ENCODE data around the gene SLC5A10. TPM values are rescaled to one million over a fixed set of nuclear protein-coding genes. Genes with fewer than 3 reads are reported as not detected.

SLC5A10 gene
- total RNA-seq, 2 experiments from 2014 or later, result not detected

DNA sequence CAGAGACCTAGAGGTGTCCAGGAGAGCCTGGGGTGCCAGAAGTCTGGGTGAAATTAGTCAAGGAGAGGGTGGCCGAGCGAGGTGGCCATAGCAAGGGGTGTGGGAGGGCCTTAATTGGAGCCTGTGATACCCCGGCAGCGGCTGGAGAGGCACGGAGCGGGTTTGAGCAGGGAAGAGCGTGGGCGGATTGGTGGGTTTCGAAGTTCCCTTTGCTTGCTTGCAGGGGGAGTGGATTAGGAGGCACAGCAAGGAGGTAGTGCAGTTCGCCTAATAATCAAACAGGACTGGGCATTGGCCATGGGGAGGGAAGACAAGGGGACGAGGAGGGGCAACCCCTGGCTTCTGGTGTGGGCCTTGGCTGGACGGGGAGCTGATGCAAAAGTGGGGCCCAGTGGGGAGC lies 58.0 kb downstream of the SLC5A10 start:
- Mint-ChIP-seq H3K4me3 (no peak overlapping the region), H3K36me3 (ENCODE audit: low read depth) (no peaks in the 10 kb centered on the region), H3K27ac (no peak overlapping the region), H3K9me3 (peaks cover 3% of the 10 kb centered on the region), H3K27me3 (no peaks in the 10 kb centered on the region), H3K4me1 (ENCODE audit: low read depth) (no peaks in the 10 kb centered on the region)
- TF ChIP-seq, protein P1, sequence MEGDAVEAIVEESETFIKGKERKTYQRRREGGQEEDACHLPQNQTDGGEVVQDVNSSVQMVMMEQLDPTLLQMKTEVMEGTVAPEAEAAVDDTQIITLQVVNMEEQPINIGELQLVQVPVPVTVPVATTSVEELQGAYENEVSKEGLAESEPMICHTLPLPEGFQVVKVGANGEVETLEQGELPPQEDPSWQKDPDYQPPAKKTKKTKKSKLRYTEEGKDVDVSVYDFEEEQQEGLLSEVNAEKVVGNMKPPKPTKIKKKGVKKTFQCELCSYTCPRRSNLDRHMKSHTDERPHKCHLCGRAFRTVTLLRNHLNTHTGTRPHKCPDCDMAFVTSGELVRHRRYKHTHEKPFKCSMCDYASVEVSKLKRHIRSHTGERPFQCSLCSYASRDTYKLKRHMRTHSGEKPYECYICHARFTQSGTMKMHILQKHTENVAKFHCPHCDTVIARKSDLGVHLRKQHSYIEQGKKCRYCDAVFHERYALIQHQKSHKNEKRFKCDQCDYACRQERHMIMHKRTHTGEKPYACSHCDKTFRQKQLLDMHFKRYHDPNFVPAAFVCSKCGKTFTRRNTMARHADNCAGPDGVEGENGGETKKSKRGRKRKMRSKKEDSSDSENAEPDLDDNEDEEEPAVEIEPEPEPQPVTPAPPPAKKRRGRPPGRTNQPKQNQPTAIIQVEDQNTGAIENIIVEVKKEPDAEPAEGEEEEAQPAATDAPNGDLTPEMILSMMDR (IDR thresholded peaks at IDR 0.05), result no peak
- intact Hi-C loops (cut with micrococcal nuclease), result no loop called here
- ATAC-seq (no peak), DNase-seq (no peak)
- POLR2A ChIA-PET, result no interaction called here
- CTCF ChIA-PET, result interaction anchor here (1.2 kb wide), 1 partner anchor 49 kb away, joined by 5 read pairs; no protein-coding TSS in a partner anchor

DNA sequence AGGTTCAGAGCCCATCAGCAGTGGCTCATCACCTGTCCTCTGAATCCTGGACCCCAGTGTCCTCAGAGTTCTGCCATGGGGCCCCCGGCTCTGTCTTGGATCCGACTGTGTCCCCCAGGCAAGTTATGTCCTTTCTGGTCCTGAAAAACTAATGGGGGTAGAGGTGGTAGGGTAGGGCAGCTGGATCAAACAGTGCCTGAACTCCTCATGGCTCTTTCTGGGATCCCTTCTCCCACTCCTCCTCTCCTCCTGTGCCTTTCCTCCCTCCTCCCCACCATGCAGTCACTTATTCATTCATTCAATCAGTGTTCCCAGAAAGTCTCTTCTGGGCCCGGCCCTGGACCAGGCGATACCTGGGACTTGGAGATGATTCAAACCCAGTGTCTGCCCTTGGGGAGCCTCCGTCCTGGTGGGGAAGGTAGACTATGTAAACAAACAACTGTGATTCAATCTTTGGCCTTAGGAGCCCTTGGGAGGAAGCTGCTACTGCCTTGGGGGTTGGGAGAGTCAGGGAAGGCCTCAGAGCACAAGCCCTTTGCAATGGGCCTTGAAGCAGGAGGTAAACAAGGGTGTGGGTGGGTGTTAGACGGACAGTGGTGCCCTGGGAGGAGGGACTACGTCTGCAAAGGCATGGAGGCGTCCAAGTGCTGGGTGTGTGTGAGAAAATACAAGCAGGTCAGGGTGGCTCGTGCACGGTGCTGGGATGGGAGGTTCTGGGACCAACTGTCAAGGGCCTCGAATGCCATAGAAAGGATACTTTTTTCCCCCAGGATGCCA lies 59.0 kb downstream of the SLC5A10 start:
- Mint-ChIP-seq H3K27me3 (no peaks in the 10 kb centered on the region), H3K27ac (no peak overlapping the region), H3K4me1 (ENCODE audit: low read depth) (no peaks in the 10 kb centered on the region), H3K9me3 (peaks cover 2% of the 10 kb centered on the region), H3K36me3 (ENCODE audit: low read depth) (no peaks in the 10 kb centered on the region), H3K4me3 (no peak overlapping the region)
- DNase-seq (no peak), ATAC-seq (no peak)
- ChIA-PET CTCF (interaction anchor here (1.2 to 1.6 kb wide), 2 partner anchors 50 kb away, joined by 4 to 5 read pairs; no protein-coding TSS in a partner anchor), POLR2A (interaction anchor here (0.9 kb wide), 1 partner anchor 150 kb away, joined by 3 read pairs; no protein-coding TSS in a partner anchor)
- TF ChIP-seq, protein P1 (IDR thresholded peaks at IDR 0.05), result no peak
- intact Hi-C loops (cut with micrococcal nuclease), result no loop called here

DNA sequence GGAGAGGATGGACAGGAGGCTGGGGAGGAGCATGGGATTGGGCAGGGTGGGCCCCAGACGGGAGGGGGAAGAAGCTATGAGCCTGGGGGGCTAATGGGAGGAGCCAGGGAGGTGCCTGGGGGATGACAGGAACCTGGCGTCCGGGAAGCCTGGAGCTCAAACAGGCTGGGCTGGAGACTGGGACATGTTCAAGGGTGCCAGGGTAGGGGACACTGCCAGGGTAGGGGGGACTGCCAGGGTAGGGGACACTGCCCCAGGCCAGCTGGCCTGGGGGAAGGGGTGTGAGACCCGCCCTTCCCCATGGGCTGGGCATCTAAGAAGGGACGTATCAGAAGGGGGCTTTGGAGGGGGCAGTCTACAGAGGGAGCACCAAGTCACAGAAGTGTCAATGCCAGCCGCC lies 59.6 kb downstream of the SLC5A10 start:
- Mint-ChIP-seq H3K9me3 (no peaks in the 10 kb centered on the region), H3K27ac (no peak overlapping the region), H3K27me3 (no peaks in the 10 kb centered on the region), H3K36me3 (ENCODE audit: low read depth) (no peaks in the 10 kb centered on the region), H3K4me1 (ENCODE audit: low read depth) (no peaks in the 10 kb centered on the region), H3K4me3 (no peak overlapping the region)
- TF ChIP-seq, protein P1 (IDR thresholded peaks at IDR 0.05), result no peak
- ATAC-seq (no peak), DNase-seq (no peak)
- ChIA-PET CTCF (interaction anchor here (1.6 kb wide), 1 partner anchor 51 kb away, joined by 4 read pairs; no protein-coding TSS in a partner anchor), POLR2A (interaction anchor here (0.9 kb wide), 1 partner anchor 150 kb away, joined by 3 read pairs; no protein-coding TSS in a partner anchor)
- intact Hi-C loops (cut with micrococcal nuclease), result no loop called here

DNA sequence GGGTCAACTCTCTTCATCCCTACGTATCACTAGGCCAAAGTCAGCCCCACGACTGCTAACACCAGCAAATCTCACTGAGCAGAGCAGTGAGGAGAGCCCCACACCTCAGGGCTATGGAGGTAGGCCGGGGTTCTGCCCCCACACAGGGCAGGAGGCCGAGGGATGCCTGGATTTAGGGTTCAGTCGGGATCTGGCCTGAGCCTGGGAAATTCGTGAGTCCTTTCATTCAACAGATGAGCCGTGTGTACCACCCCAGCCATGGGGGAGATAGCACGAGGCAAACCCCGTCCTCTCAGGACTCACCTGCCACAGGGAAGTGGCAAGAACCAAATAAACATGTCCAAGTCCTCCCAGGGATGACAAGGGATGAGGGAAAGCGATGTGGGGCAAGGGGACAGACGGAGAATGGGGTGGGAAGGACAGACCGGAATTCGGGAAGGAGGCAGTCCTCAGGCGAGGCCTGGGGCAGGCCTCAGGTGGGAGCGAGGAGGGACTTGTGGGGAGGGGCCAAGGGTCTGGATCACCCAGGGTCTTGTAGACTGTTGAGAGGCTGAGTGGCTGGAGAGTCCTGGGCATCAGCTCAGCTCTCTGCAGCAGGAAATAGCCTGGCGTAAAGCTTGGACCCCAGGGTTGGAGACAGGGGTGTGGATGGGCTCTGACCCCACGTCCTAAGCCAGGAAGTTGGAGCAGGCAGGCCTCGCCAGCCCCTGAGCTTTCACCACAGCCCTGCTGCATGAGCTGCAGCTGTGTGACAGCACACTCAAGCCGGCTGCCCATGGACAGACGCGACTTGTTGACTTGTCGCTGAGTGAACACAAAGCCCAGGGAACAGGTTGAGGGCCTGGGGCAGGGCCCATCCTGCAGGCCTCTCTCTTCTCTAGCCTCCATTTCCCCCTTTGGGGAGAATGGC lies 60.5 kb downstream of the SLC5A10 start:
- TF ChIP-seq, protein P1 (IDR thresholded peaks at IDR 0.05), result no peak
- H3K27ac Mint-ChIP-seq, result no peak overlapping the region
- intact Hi-C loops (cut with micrococcal nuclease), result no loop called here
- no peaks in the 10 kb centered on the region for H3K27me3 Mint-ChIP-seq
- ChIA-PET CTCF (interaction anchor here (1.6 kb wide), 1 partner anchor 51 kb away, joined by 4 read pairs; no protein-coding TSS in a partner anchor), POLR2A (no interaction called here)
- no peak for DNase-seq
- H3K4me3 Mint-ChIP-seq, result no peak overlapping the region
- ATAC-seq, result no peak
- H3K4me1 Mint-ChIP-seq (ENCODE audit: low read depth), result peaks cover 5% of the 10 kb centered on the region
- no peaks in the 10 kb centered on the region for H3K9me3 Mint-ChIP-seq
- no peaks in the 10 kb centered on the region for H3K36me3 Mint-ChIP-seq (ENCODE audit: low read depth)

All from activated CD8-positive, alpha-beta T cell treated with anti-CD3 and anti-CD28 coated beads for 36 hours (primary cell).